ENCODE results near the gene GAS2L3. TPM values are rescaled to one million over a fixed set of nuclear protein-coding genes. Genes with fewer than 3 reads are reported as not detected.

GAS2L3 gene
- total and polyA plus RNA-seq, 2 of the 8 experiments (the other 6 are each of a cell fraction or from before 2014, with no cell fraction given) = 2.1 to 19.3 TPM

- TF ChIP-seq SP1 (IDR thresholded peaks at IDR 0.05; ENCODE audit: low read depth, low read length) (no peak), JUND (IDR thresholded peaks at IDR 0.05; ENCODE audit: low read length) (no peak), CHD7 (IDR thresholded peaks at IDR 0.05; ENCODE audit: insufficient replicate concordance, low read length) (no peak), SP2 (IDR thresholded peaks at IDR 0.05; ENCODE audit: low read length) (no peak)
Observed at GRCh38 chr12:100584256-100584655, 10.8 kb downstream of the GAS2L3 start (continued).
